Endothelial cell of umbilical vein (primary cell): ENCODE measurements around the gene RAMACL. TPM values are rescaled to one million over a fixed set of nuclear protein-coding genes. Genes with fewer than 3 reads are reported as not detected.

Source experiments
- BruUV-seq: library from RNA; stranded (reverse); fragments of 400-500 nt; replicated peaks from 2 replicates; lab custom pipeline; 2021; lab: Mats Ljungman, UMichigan
- CTCF ChIA-PET: fragments of 300-600, 350-600 bp; sonication (Branson Sonifier 250); formaldehyde crosslinking; loops from one replicate; lab custom pipeline; 2021; ENCODE audit warnings: antibody characterized with exemption, inconsistent platforms; lab: Charles Lee
- POLR2A ChIA-PET: fragments of 300-600, 350-600 bp; sonication (Branson Sonifier 250); formaldehyde crosslinking; loops from one replicate; lab custom pipeline; 2021; ENCODE audit warnings: antibody characterized with exemption, inconsistent platforms; lab: Charles Lee
- DNase-seq: peaks from one replicate; pipeline ENCODE4 v3.0.0-alpha.2; 2011; ENCODE audit warnings: low read depth, low spot score
- FAIRE-seq: peaks from 2 replicates; lab custom pipeline; 2011; peaks lifted over from hg19 to GRCh38; lab: Jason Lieb, UNC
- H2AFZ ChIP-seq: 2 replicates; pipeline ENCODE4 v1.6.0; 2012; ENCODE audit warnings: low read depth, low read length, control low read depth, inconsistent platforms
- H3K27ac ChIP-seq: 2 replicates; pipeline ENCODE4 v1.5.1; 2011; ENCODE audit warnings: low read depth, mild to moderate bottlenecking, control low read depth, low read length, moderate library complexity; ENCODE audit not compliant: insufficient read depth
- H3K27me3 ChIP-seq, 2 experiments: 2 replicates each; pipeline versions ENCODE4 v1.6.0 to v1.6.1; 2011; ENCODE audit warnings: low read length in 2 of 2, mixed read lengths in 1 of 2; ENCODE audit not compliant: control insufficient read depth in 2 of 2, insufficient read depth in 2 of 2
- H3K36me3 ChIP-seq, 2 experiments: 2 replicates in 1 of 2; 3 replicates in 1 of 2; pipeline ENCODE4 v1.5.1; 2011; ENCODE audit warnings: low read length in 2 of 2, mild to moderate bottlenecking in 1 of 2, moderate library complexity in 1 of 2; ENCODE audit not compliant: control insufficient read depth in 2 of 2, insufficient read depth in 2 of 2; ENCODE audit errors: extremely low read depth in 1 of 2
- H3K4me1 ChIP-seq: 3 replicates; pipeline ENCODE4 v1.5.1; 2011; ENCODE audit warnings: mild to moderate bottlenecking, low read length; ENCODE audit not compliant: control insufficient read depth, insufficient read depth; ENCODE audit errors: extremely low read depth
- H3K4me2 ChIP-seq: 2 replicates; pipeline ENCODE4 v1.6.1; 2011; ENCODE audit warnings: low read length, control low read depth, mixed read lengths; ENCODE audit not compliant: insufficient read depth
- H3K4me3 ChIP-seq, 3 experiments: fragments of 200-600 bp in 1 of 3; sonication (generic), shearing (Covaris generic) in 1 of 3; replicated peaks in 1 of 3; 2 replicates each; pipeline ENCODE4 v1.5.1; 2011 to 2016; ENCODE audit warnings: control low read depth in 3 of 3, low read length in 3 of 3, mild to moderate bottlenecking in 2 of 3, inconsistent platforms in 1 of 3, low read depth in 1 of 3, moderate library complexity in 1 of 3; ENCODE audit not compliant: insufficient read depth in 1 of 3
- H3K79me2 ChIP-seq: 2 replicates; pipeline ENCODE4 v1.6.0; 2012; ENCODE audit warnings: low read length, inconsistent platforms; ENCODE audit not compliant: control insufficient read depth, insufficient read depth
- H3K9ac ChIP-seq: replicated peaks from 2 replicates; pipeline ENCODE3; 2011; ENCODE audit warnings: low read length, control low read depth; ENCODE audit not compliant: insufficient read depth; ENCODE audit errors: extremely low read depth
- H3K9me1 ChIP-seq: replicated peaks from 3 replicates; pipeline ENCODE4 v1.6.0; 2011; ENCODE audit warnings: mild to moderate bottlenecking, low read length; ENCODE audit not compliant: control insufficient read depth, insufficient read depth; ENCODE audit errors: extremely low read depth
- H3K9me3 ChIP-seq: replicated peaks from 2 replicates; pipeline ENCODE4 v1.5.1; 2012; ENCODE audit warnings: low read length, inconsistent platforms; ENCODE audit not compliant: control insufficient read depth, insufficient read depth
- H4K20me1 ChIP-seq: replicated peaks from 2 replicates; pipeline ENCODE3; 2011; ENCODE audit warnings: mild to moderate bottlenecking, low read length; ENCODE audit not compliant: control insufficient read depth, insufficient read depth; ENCODE audit errors: extremely low read depth
- CTCF ChIP-seq, 2 donors: IDR thresholded peaks; 1 replicate in 1 of 2; 2 replicates in 1 of 2; pipeline ENCODE4 v1.5.1; 2011; ENCODE audit warnings: low read length in 2 of 2, mild to moderate bottlenecking in 2 of 2, moderate library complexity in 2 of 2, control low read depth in 1 of 2, inconsistent platforms in 1 of 2, low read depth in 1 of 2; ENCODE audit not compliant: insufficient read depth in 1 of 2; ENCODE audit errors: extremely low read depth in 1 of 2
- EZH2 ChIP-seq: IDR thresholded peaks from 2 replicates; pipeline ENCODE4 v1.6.1; 2012; ENCODE audit warnings: borderline replicate concordance, low read depth, mild to moderate bottlenecking, moderate library complexity, low read length, inconsistent platforms; ENCODE audit not compliant: severe bottlenecking
- FOS ChIP-seq: IDR thresholded peaks from 2 replicates; pipeline ENCODE4 v1.6.1; 2011; ENCODE audit warnings: mild to moderate bottlenecking, low read length, moderate library complexity, borderline replicate concordance; ENCODE audit not compliant: insufficient read depth
- GATA2 ChIP-seq: IDR thresholded peaks from 2 replicates; pipeline ENCODE4 v1.7.0; 2011; ENCODE audit warnings: low read depth, mild to moderate bottlenecking, moderate library complexity, mixed read lengths, low read length; ENCODE audit not compliant: insufficient read length, insufficient read depth
- JUN ChIP-seq: IDR thresholded peaks from 2 replicates; pipeline ENCODE4 v1.6.1; 2011; ENCODE audit warnings: borderline replicate concordance, low read depth; ENCODE audit not compliant: insufficient read length, insufficient read depth
- MAX ChIP-seq: IDR thresholded peaks from 2 replicates; pipeline ENCODE4 v1.6.1; 2011; ENCODE audit not compliant: insufficient read depth, insufficient read length
- MYC ChIP-seq: IDR thresholded peaks from one replicate; pipeline ENCODE4 v1.6.1; 2011; ENCODE audit warnings: mild to moderate bottlenecking, low read depth, low read length
- POLR2A ChIP-seq: IDR thresholded peaks from 2 replicates; pipeline ENCODE4 v1.6.1; 2012; ENCODE audit warnings: low read depth, mild to moderate bottlenecking, control low read depth, low read length
- POLR2AphosphoS5 ChIP-seq: IDR thresholded peaks from 2 replicates; pipeline ENCODE4 v1.6.1; 2012; ENCODE audit warnings: low read depth, mild to moderate bottlenecking, control low read depth, low read length, moderate library complexity; ENCODE audit not compliant: insufficient read depth
- dilution Hi-C: fragments of 300-500 bp; cut with MboI; formaldehyde crosslinking; loops from one replicate; pipeline ENCODE4 v1.15.0; 2019; ENCODE audit warnings: low sequenced_read_pairs; ENCODE audit not compliant: extremely low pct_ligation_motif_present
- intact Hi-C: fragments of 100-400 bp; cut with micrococcal nuclease; formaldehyde crosslinking; loops from one replicate; pipeline ENCODE4 v1.10.0; 2022
- polyA plus RNA-seq, 4 experiments: library from polyadenylated mRNA; depleted of rRNA in 3 of 4; stranded (reverse) in 3 of 4; unstranded in 1 of 4; fragments of >200 nt; gene quantifications; 2 replicates each; pipeline versions ENCODE4 v1.2.1 to v1.2.3, GENCODE V29; 2011 to 2012; ENCODE audit warnings: missing spikeins in 1 of 4
- total RNA-seq: library from RNA; stranded (reverse); gene quantifications from 2 replicates; pipeline ENCODE4 v1.2.3, GENCODE V29; 2021

Gene RAMACL
- total and polyA plus RNA-seq, 2 donors (not counting 3 experiments of a cell fraction or from before 2014, with no cell fraction given): 0.17 to 5.3 TPM

GRCh38 chr6:166629628-166630027 lies 43.1 kb upstream of the RAMACL start:
- POLR2A ChIA-PET: no interaction called here
- H3K27ac ChIP-seq: no peak overlapping the region
- CTCF ChIA-PET: interaction anchor here (0.8 to 2.1 kb wide), 6 partner anchors 10 to 145 kb away, joined by 3 to 12 read pairs (median 3); no protein-coding TSS in a partner anchor
- peaks cover 22% of the 10 kb centered on the region for H3K4me1 ChIP-seq
- TF ChIP-seq MYC: no peak
- TF ChIP-seq GATA2: no peak
- no peak for TF ChIP-seq POLR2AphosphoS5
- no peak for TF ChIP-seq MAX
- TF ChIP-seq FOS: no peak
- no peak for TF ChIP-seq CTCF (IDR thresholded peaks at IDR 0.05; ENCODE audit: extremely low read depth in 1 of 2, insufficient read depth in 1 of 2, low read depth in 1 of 2, low read length in 2 of 2)
- no peak for TF ChIP-seq JUN
- TF ChIP-seq EZH2: no peak
- TF ChIP-seq POLR2A: no peak
- H3K4me2 ChIP-seq: no peak overlapping the region
- no peaks in the 10 kb centered on the region for H3K9me3 ChIP-seq
- H3K27me3 ChIP-seq: no peaks in the 10 kb centered on the region
- intact Hi-C loops (loop anchor here (5.0 kb wide), 4 partner anchors 42 to 352 kb away; partner anchors contain the start of genes RAMACL and SFT2D1), dilution Hi-C loops (no loop called here)
- H3K36me3 ChIP-seq: no peaks in the 10 kb centered on the region
- peak; percentile 57 for FAIRE-seq
- no peak overlapping the region for H3K4me3 ChIP-seq
- no peak overlapping the region for H2AFZ ChIP-seq
- H3K9ac ChIP-seq: no peak overlapping the region
- peaks cover 9% of the 10 kb centered on the region for H3K79me2 ChIP-seq
- no peaks in the 10 kb centered on the region for H4K20me1 ChIP-seq
- BruUV-seq: no TSS peak
- no peaks in the 10 kb centered on the region for H3K9me1 ChIP-seq
- DNase-seq: no peak
